Activated CD8-positive, alpha-beta T cell treated with anti-CD3 and anti-CD28 coated beads, Interleukin-2, amount 10 ng/mL, durations not matched to agents 7 days and 5 days (primary cell): Measurements from ENCODE around the gene KRT15. TPM values are rescaled to one million over a fixed set of nuclear protein-coding genes. Genes with fewer than 3 reads are reported as not detected.

Experiments
- ATAC-seq: fragments of 150-1000 bp; cut with Tn5 transposase; one replicate; pipeline ENCODE4 v1.10.0; 2021; ENCODE audit warnings: moderate library complexity
- CTCF ChIA-PET: fragments of 350-600 bp; sonication (Branson Sonifier 250); formaldehyde crosslinking; loops from one replicate; lab custom pipeline; 2021; ENCODE audit warnings: antibody characterized with exemption; lab: Charles Lee
- POLR2A ChIA-PET: fragments of 350-600 bp; sonication (Branson Sonifier 250); formaldehyde crosslinking; loops from one replicate; lab custom pipeline; 2021; ENCODE audit warnings: antibody characterized with exemption; lab: Charles Lee
- DNase-seq: peaks from one replicate; pipeline ENCODE4 v3.0.0-alpha.2; 2020
- H3K27ac Mint-ChIP-seq: one replicate; pipeline ENCODE4 v1.8.0; 2021; ENCODE audit warnings: mild to moderate bottlenecking, mixed read lengths
- H3K27me3 Mint-ChIP-seq: one replicate; pipeline ENCODE4 v1.8.0; 2021; ENCODE audit warnings: low read depth, mixed read lengths
- H3K36me3 Mint-ChIP-seq: one replicate; pipeline ENCODE4 v1.8.0; 2021; ENCODE audit warnings: low read depth, mixed read lengths
- H3K4me1 Mint-ChIP-seq: one replicate; pipeline ENCODE4 v1.8.0; 2021; ENCODE audit warnings: low read depth, mixed read lengths
- H3K4me3 Mint-ChIP-seq: one replicate; pipeline ENCODE4 v1.8.0; 2021; ENCODE audit warnings: mild to moderate bottlenecking, mixed read lengths
- H3K9me3 Mint-ChIP-seq: one replicate; pipeline ENCODE4 v1.8.0; 2022; ENCODE audit warnings: mixed read lengths; ENCODE audit not compliant: insufficient read depth
- total RNA-seq, 2 experiments: library from RNA; stranded (reverse); gene quantifications; one replicate each; pipeline ENCODE4 v1.2.3, GENCODE V29; 2021

KRT15 gene
- not detected for total RNA-seq

DNA sequence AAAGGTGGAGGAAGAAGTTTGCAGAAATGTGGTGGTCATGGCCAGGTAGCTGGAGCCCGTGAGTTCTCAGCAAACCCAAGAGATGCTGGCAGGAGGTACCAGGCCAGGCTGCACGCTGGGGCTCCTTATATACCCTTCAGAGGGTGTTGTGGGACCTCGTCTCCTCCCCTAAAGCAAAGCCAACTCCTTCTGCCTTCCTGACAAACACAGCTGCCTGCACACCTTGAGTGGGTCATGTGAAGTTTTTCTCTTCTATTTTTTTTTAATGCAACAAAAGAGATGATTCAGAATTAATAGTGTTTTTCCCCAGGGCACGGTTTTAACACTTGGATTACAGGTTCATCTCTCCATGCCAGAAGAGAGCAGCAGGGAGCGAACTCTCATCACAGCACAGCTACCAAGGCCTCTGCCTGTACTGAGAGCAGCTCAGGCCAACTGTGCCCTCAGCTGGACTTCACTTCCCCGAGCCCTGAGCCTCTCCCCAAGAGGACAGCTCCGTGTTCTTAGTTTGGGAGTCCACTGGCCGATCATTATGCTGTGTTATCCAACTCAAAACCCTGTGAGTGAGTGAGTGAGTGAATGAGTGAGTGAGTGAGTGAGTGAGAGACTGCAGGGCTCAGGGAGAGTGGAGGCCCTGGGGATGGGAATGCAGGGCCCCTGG lies at the start of gene KRT15:
Gene KRT15, minus strand, starts transcription at position 102 of the 661 bp plus-strand sequence. Its CDS starts 63 bp downstream, at position 39.
- POLR2A ChIA-PET: interaction anchor here (0.6 kb wide), 1 partner anchor 22 kb away, joined by 6 read pairs; no protein-coding TSS in a partner anchor
- Mint-ChIP-seq H3K36me3 (no peaks in the 10 kb centered on the region), H3K9me3 (no peaks in the 10 kb centered on the region), H3K27me3 (no peaks in the 10 kb centered on the region), H3K4me3 (no peak within 1 kb of the TSS), H3K4me1 (no peaks in the 10 kb centered on the region), H3K27ac (no peak within 1 kb of the TSS)
- CTCF ChIA-PET: interaction anchor here (1.4 kb wide), 1 partner anchor 30 kb away, joined by 4 read pairs; no protein-coding TSS in a partner anchor
- no peak for DNase-seq
- ATAC-seq: no peak

DNA sequence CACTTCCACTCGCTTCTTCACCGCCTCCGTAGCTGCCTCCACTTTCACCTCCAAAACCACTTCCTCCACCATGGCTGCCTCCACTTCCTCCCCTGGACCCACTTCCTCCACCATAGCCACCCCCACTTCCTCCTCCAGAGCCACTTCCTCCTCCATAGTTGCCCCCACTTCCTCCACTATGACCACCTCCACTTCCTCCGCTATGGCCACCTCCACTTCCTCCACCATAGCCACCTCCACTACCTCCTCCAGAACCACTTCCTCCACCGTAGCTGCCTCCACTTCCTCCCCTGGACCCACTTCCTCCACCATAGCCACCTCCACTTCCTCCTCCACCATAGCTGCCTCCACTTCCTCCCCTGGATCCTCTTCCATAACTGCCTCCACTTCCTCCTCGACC lies 48.6 kb upstream of the KRT15 start:
- CTCF ChIA-PET: interaction anchor here (0.7 to 4.9 kb wide), 5 partner anchors 12 to 244 kb away, joined by 3 to 31 read pairs (median 11); partner anchors contain the start of gene P3H4
- peaks cover 5% of the 10 kb centered on the region for H3K36me3 Mint-ChIP-seq
- H3K27me3 Mint-ChIP-seq: peaks cover 26% of the 10 kb centered on the region
- peak overlapping the region; percentile 87 for H3K27ac Mint-ChIP-seq
- no peak overlapping the region for H3K4me3 Mint-ChIP-seq
- H3K4me1 Mint-ChIP-seq: peaks cover 8% of the 10 kb centered on the region
- H3K9me3 Mint-ChIP-seq: peaks cover 8% of the 10 kb centered on the region
- POLR2A ChIA-PET: no interaction called here
- no peak for ATAC-seq
- peak; percentile 28 for DNase-seq

DNA sequence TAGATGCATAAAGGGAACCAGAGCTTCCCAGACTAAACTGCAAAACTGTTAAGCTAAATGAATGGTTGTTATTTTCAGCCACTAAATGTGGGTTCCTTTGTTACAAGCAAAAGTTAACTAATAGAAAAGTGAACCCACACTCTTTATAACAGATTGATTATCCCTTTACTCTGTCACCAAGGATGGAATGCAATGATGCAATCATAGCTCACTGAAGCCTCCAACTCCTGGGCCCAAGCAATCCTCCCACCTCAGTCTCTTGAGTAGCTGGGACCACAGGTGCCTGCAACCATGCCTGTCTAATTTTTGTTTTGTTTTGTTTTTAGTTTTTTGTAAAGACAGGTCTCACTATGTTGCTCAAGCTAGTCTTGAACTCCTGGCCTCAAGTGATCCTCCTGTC lies 46.6 kb upstream of the KRT15 start:
- ChIA-PET POLR2A (no interaction called here), CTCF (interaction anchor here (1.2 to 4.9 kb wide), 4 partner anchors 16 to 243 kb away, joined by 4 to 31 read pairs (median 11); no protein-coding TSS in a partner anchor)
- H3K4me1 Mint-ChIP-seq: peaks cover 8% of the 10 kb centered on the region
- no peak for ATAC-seq
- peaks cover 30% of the 10 kb centered on the region for H3K27me3 Mint-ChIP-seq
- DNase-seq: no peak
- no peak overlapping the region for H3K27ac Mint-ChIP-seq
- no peak overlapping the region for H3K4me3 Mint-ChIP-seq
- peaks cover 8% of the 10 kb centered on the region for H3K9me3 Mint-ChIP-seq
- H3K36me3 Mint-ChIP-seq: peaks cover 5% of the 10 kb centered on the region

DNA sequence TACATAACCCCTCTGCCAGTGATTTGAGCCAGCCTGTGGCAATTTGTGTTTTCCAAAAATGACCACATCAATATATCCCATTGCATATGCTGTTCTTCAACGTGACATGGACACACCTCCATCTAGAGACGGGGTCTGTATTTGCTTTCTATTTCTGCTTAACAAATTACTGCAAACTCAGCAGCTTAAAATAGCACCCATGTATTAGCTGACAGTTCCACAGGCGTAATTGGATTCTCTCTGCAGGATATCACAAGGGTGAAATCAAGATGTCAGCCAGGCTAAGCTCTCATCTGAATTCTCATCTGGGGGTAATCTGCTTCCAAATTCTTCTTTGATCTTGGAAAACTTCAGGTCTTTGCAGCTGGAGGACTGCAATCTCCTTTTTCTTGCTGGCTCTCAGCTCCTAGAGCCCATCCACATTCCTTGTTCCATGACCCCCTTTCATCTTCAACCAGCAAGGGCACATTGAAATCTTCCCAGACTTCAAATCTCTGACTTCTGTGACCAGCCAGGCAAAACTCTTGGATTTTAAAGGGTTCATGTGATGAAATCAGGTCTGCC lies 45.0 kb upstream of the KRT15 start:
- peaks cover 33% of the 10 kb centered on the region for H3K27me3 Mint-ChIP-seq
- no peak overlapping the region for H3K4me3 Mint-ChIP-seq
- DNase-seq (no peak), ATAC-seq (no peak)
- peaks cover 8% of the 10 kb centered on the region for H3K9me3 Mint-ChIP-seq
- H3K36me3 Mint-ChIP-seq: peaks cover 5% of the 10 kb centered on the region
- CTCF ChIA-PET: interaction anchor here (1.1 to 4.9 kb wide), 4 partner anchors 14 to 102 kb away, joined by 3 to 31 read pairs (median 8); no protein-coding TSS in a partner anchor
- POLR2A ChIA-PET: no interaction called here
- H3K4me1 Mint-ChIP-seq: peaks cover 8% of the 10 kb centered on the region
- no peak overlapping the region for H3K27ac Mint-ChIP-seq

- Mint-ChIP-seq H3K27ac (no peak overlapping the region), H3K9me3 (no peaks in the 10 kb centered on the region), H3K4me1 (no peaks in the 10 kb centered on the region), H3K36me3 (no peaks in the 10 kb centered on the region), H3K27me3 (peaks cover 35% of the 10 kb centered on the region), H3K4me3 (no peak overlapping the region)
- no peak for ATAC-seq
- ChIA-PET POLR2A (no interaction called here), CTCF (interaction anchor here (2.6 kb wide), 1 partner anchor 12 kb away, joined by 19 read pairs; no protein-coding TSS in a partner anchor)
- DNase-seq: no peak
Measured at GRCh38 chr17:41561554-41561953, 42.9 kb upstream of the KRT15 start.

GRCh38 chr17:41559548-41559947 lies 40.9 kb upstream of the KRT15 start:
- Mint-ChIP-seq H3K36me3 (no peaks in the 10 kb centered on the region), H3K4me1 (no peaks in the 10 kb centered on the region), H3K9me3 (no peaks in the 10 kb centered on the region), H3K27ac (no peak overlapping the region), H3K4me3 (no peak overlapping the region), H3K27me3 (peaks cover 31% of the 10 kb centered on the region)
- CTCF ChIA-PET: interaction anchor here (2.6 to 2.8 kb wide), 2 partner anchors 10 kb away, joined by 19 to 29 read pairs; no protein-coding TSS in a partner anchor
- no peak for ATAC-seq
- no peak for DNase-seq
- POLR2A ChIA-PET: no interaction called here

DNA sequence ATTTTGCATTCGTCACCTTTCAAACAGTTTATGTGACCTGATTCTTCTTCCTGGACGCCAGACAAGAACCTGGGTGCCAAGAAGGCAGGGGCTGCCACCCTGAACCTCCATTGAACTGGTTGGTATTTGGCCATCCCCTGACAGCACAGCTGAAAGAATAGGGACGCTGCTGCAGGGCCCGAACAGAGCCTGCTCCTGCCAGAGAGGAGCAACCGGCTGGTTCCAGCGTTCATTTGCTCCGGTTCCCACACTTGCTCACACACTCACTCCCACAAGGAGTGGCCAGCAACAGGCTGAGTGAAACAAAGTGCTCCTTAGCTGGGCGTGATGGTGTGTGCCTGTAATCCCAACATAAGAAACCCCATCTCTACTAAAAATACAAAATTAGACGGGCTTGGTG lies 38.2 kb upstream of the KRT15 start:
- H3K27me3 Mint-ChIP-seq: peaks cover 24% of the 10 kb centered on the region
- DNase-seq: no peak
- no peaks in the 10 kb centered on the region for H3K9me3 Mint-ChIP-seq
- POLR2A ChIA-PET: no interaction called here
- no peaks in the 10 kb centered on the region for H3K36me3 Mint-ChIP-seq
- CTCF ChIA-PET: interaction anchor here (1.6 to 2.8 kb wide), 3 partner anchors 8 to 106 kb away, joined by 6 to 29 read pairs (median 8); no protein-coding TSS in a partner anchor
- H3K4me1 Mint-ChIP-seq: no peaks in the 10 kb centered on the region
- no peak overlapping the region for H3K4me3 Mint-ChIP-seq
- H3K27ac Mint-ChIP-seq: no peak overlapping the region
- ATAC-seq: no peak

GRCh38 chr17:41556306-41556705 lies 37.6 kb upstream of the KRT15 start:
- ATAC-seq (no peak), DNase-seq (no peak)
- Mint-ChIP-seq H3K4me1 (no peaks in the 10 kb centered on the region), H3K27me3 (peaks cover 25% of the 10 kb centered on the region), H3K9me3 (no peaks in the 10 kb centered on the region), H3K36me3 (no peaks in the 10 kb centered on the region), H3K27ac (no peak overlapping the region), H3K4me3 (no peak overlapping the region)
- POLR2A ChIA-PET: no interaction called here
- CTCF ChIA-PET: no interaction called here

GRCh38 chr17:41555105-41555887 lies 36.6 kb upstream of the KRT15 start:
- no peaks in the 10 kb centered on the region for H3K36me3 Mint-ChIP-seq
- ChIA-PET POLR2A (no interaction called here), CTCF (interaction anchor here (1.3 to 8.6 kb wide), 2 partner anchors 93 to 111 kb away, joined by 7 to 204 read pairs; no protein-coding TSS in a partner anchor)
- DNase-seq (no peak), ATAC-seq (no peak)
- H3K27ac Mint-ChIP-seq: no peak overlapping the region
- H3K4me1 Mint-ChIP-seq: no peaks in the 10 kb centered on the region
- peaks cover 21% of the 10 kb centered on the region for H3K27me3 Mint-ChIP-seq
- no peak overlapping the region for H3K4me3 Mint-ChIP-seq
- H3K9me3 Mint-ChIP-seq: no peaks in the 10 kb centered on the region

DNA sequence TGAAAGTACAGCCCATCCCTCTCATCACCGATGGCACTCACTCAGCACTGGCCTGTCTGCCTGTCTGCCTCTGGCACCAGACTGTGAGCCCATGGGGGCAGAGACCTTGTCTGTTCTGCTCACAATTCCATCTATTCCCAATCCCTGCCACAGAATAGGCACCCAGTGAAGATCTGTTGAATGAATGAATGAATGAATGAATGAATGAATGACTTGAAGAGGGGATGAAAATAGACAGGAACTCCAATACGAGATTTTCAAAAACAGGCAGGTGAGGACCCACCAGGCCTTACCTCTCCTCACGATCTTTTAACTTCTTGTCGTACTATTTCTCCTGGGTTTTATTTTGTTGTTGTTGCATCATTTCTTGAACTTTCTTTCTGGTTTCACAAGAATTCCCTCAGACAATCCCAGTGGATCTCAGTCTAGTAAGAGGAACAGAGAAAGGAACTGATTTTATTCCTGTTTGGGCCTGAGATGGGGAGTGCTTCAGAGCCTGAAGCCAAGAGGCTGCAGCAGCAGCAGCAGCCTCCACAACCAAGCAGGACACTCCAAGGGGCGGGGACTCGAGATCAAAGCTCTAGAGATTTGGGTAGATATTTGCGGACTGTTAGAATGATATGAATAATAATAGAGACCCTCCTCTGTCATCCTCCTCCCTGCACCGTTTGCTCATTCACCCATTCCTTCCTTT lies 35.4 kb upstream of the KRT15 start:
- no peak for ATAC-seq
- peaks cover 5% of the 10 kb centered on the region for H3K4me1 Mint-ChIP-seq
- CTCF ChIA-PET: interaction anchor here (1.0 to 8.6 kb wide), 3 partner anchors 94 to 112 kb away, joined by 6 to 204 read pairs (median 7); no protein-coding TSS in a partner anchor

GRCh38 chr17:41553176-41553575 lies 34.5 kb upstream of the KRT15 start:
- POLR2A ChIA-PET: no interaction called here
- DNase-seq (no peak), ATAC-seq (no peak)
- CTCF ChIA-PET: interaction anchor here (1.0 to 8.6 kb wide), 3 partner anchors 95 to 113 kb away, joined by 6 to 204 read pairs (median 107); no protein-coding TSS in a partner anchor
- H3K4me3 Mint-ChIP-seq: no peak overlapping the region
- H3K27me3 Mint-ChIP-seq: peaks cover 10% of the 10 kb centered on the region
- no peaks in the 10 kb centered on the region for H3K9me3 Mint-ChIP-seq
- H3K36me3 Mint-ChIP-seq: no peaks in the 10 kb centered on the region
- no peak overlapping the region for H3K27ac Mint-ChIP-seq
- peaks cover 13% of the 10 kb centered on the region for H3K4me1 Mint-ChIP-seq

More for the DNA sequence above, 35.4 kb upstream of the KRT15 start:
- no peak overlapping the region for H3K27ac Mint-ChIP-seq
- POLR2A ChIA-PET: interaction anchor here (0.5 kb wide), 1 partner anchor 95 kb away, joined by 3 read pairs; no protein-coding TSS in a partner anchor
- DNase-seq: no peak
- peaks cover 14% of the 10 kb centered on the region for H3K27me3 Mint-ChIP-seq
- no peak overlapping the region for H3K4me3 Mint-ChIP-seq
- no peaks in the 10 kb centered on the region for H3K9me3 Mint-ChIP-seq
- H3K36me3 Mint-ChIP-seq: no peaks in the 10 kb centered on the region
